ENCODE data around the gene BNC2. TPM values are rescaled to one million over a fixed set of nuclear protein-coding genes. Genes with fewer than 3 reads are reported as not detected.

The BNC2 gene
- total RNA-seq, 2 donors from 2014 or later: 1.0 to 5.5 TPM

DNA sequence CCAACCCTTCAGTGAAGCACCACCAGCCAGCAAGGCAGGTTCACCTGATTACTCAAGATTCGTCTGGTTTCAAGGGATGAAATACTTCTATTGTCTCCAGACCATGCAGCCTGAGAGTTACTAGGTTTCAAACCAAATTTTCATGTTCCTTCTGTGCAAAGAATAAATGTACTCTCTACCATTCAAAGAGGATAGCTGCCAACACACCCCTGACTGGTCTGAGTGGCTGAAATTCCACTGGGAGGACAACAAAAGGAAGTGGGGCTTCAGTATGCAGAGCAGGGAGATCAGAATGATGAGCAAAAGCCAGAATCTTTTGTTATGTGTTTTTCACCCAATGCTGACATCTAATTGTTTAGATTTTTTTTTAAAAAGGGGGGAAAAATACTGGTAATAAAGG, 356.3 kb downstream of the BNC2 start:
- ATAC-seq: no peak
- H3K4me3 Mint-ChIP-seq: no peak overlapping the region
- H3K36me3 Mint-ChIP-seq: no peaks in the 10 kb centered on the region
- no peak overlapping the region for H3K27ac Mint-ChIP-seq
- H3K4me1 Mint-ChIP-seq (ENCODE audit: low read depth in 2 of 2): no peaks in the 10 kb centered on the region
- H3K27me3 Mint-ChIP-seq: no peaks in the 10 kb centered on the region
- H3K9me3 Mint-ChIP-seq: no peaks in the 10 kb centered on the region
- DNase-seq (ENCODE audit: low spot score): no peak

DNA sequence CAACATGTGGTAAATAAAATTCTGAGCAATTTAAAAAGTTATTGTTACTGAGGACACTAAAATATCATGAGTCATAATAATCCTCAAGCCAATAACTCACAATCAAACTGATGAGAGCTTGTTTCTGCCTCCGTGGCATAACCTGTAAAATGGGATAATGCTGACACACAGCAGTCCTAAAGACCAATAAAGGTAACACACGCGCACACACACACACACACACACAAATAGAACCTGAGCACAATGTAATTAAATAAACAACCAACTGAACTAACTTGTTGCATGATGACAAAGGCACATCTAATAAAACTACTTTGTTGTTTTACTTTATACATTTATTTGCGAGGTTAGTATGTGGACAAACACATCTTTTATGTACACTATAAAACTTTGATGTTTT, 358.2 kb downstream of the BNC2 start:
- no peak for ATAC-seq
- no peaks in the 10 kb centered on the region for H3K27me3 Mint-ChIP-seq
- H3K4me3 Mint-ChIP-seq: no peak overlapping the region

DNA sequence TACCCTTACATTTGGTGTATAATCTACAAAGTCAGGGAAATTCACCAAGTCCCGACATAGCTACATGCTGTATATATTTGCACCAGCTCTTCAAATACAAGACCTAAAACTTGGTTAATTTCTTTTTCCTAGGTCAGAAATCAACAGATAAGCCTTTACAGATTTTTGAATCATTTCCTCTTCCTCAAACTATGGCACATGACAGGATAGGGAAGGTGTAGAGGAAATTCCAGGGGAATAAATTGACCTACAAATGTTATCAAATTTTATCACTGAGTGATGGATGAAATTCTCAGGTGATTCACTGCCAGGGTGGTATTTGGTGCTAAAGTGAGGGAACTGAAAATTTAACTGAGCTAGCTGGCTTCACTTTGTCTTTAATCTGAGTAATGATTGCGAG, 360.0 kb downstream of the BNC2 start:
- Mint-ChIP-seq H3K4me3 (no peak overlapping the region), H3K36me3 (no peaks in the 10 kb centered on the region), H3K27ac (no peak overlapping the region), H3K27me3 (no peaks in the 10 kb centered on the region), H3K4me1 (ENCODE audit: low read depth in 2 of 2) (no peaks in the 10 kb centered on the region), H3K9me3 (no peaks in the 10 kb centered on the region)
- ATAC-seq: no peak
- no peak for DNase-seq (ENCODE audit: low spot score)

More for the DNA sequence above, 358.2 kb downstream of the BNC2 start:
- Mint-ChIP-seq H3K4me1 (ENCODE audit: low read depth in 2 of 2) (no peaks in the 10 kb centered on the region), H3K9me3 (no peaks in the 10 kb centered on the region), H3K36me3 (no peaks in the 10 kb centered on the region), H3K27ac (no peak overlapping the region)
- DNase-seq (ENCODE audit: low spot score): no peak

DNA sequence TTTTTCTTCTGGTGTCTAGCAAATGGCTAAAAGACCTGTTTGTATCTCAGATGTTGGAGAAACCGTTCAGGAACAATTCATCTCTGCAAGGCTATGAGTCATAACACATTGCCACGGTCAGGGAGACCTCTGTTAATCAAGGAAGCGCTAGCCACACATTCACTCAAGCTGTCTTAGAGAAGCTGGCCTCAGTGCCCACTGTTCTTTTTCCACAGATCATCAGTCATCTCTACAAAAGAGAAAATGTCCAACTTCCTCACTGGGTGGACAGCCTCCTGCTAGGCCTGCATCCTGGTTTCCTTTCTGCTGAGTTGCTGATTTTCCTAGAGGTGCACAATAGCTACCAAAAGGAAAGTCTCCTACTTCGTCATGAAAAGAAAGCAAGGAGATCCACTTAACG, 360.5 kb downstream of the BNC2 start:
- Mint-ChIP-seq H3K4me3 (no peak overlapping the region), H3K27ac (no peak overlapping the region), H3K9me3 (no peaks in the 10 kb centered on the region), H3K36me3 (no peaks in the 10 kb centered on the region), H3K4me1 (ENCODE audit: low read depth in 2 of 2) (no peaks in the 10 kb centered on the region), H3K27me3 (no peaks in the 10 kb centered on the region)
- ATAC-seq (no peak), DNase-seq (ENCODE audit: low spot score) (no peak)

DNA sequence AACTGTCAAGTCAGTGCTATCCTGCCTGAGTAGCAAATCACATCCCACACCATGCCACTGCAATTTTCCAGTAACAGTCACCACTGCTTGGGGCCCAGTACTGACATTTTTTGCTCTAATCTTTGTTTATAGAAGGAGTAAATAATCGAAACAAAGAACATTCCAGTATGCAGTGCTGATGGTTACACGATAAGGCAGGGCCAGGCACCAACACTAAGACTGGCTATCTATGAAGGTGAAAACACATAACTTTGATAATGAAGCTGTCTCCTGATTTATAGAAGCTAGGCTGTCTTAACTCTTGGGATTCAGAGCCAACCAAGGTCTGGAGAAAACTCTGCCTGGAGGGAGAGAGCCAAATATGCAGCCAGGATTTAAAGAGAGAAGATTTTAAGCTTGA, 365.3 kb downstream of the BNC2 start:
- DNase-seq (ENCODE audit: low spot score) (no peak), ATAC-seq (no peak)
- Mint-ChIP-seq H3K27ac (no peak overlapping the region), H3K36me3 (no peaks in the 10 kb centered on the region), H3K9me3 (no peaks in the 10 kb centered on the region), H3K4me3 (no peak overlapping the region), H3K27me3 (no peaks in the 10 kb centered on the region), H3K4me1 (ENCODE audit: low read depth in 2 of 2) (peaks cover 0 to 2% of the 10 kb centered on the region in 2 donors)

DNA sequence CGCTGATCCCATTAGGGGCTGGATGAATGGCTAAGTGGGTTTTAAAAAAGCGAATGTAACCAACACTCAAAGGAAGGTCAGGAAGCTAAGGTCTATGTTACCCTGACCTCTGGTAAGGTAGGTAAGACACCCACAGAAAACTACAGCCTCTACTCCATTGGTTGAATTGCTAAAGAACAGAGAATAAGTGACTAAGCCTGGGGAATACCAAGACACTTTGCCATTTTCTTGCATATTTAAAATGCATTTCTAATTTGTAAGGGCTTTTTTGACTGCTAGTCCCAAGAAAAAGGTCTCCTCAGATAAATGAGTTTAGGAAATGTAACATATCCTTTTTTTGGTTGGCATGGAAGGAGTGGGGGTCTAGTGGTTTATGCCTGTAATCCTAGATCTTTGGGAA, 368.7 kb downstream of the BNC2 start:
- ATAC-seq (no peak), DNase-seq (ENCODE audit: low spot score) (no peak)
- Mint-ChIP-seq H3K27me3 (no peaks in the 10 kb centered on the region), H3K9me3 (peaks cover 3% of the 10 kb centered on the region), H3K36me3 (no peaks in the 10 kb centered on the region), H3K4me3 (no peak overlapping the region), H3K4me1 (ENCODE audit: low read depth in 2 of 2) (peaks cover 0 to 6% of the 10 kb centered on the region in 2 donors), H3K27ac (no peak overlapping the region)

DNA sequence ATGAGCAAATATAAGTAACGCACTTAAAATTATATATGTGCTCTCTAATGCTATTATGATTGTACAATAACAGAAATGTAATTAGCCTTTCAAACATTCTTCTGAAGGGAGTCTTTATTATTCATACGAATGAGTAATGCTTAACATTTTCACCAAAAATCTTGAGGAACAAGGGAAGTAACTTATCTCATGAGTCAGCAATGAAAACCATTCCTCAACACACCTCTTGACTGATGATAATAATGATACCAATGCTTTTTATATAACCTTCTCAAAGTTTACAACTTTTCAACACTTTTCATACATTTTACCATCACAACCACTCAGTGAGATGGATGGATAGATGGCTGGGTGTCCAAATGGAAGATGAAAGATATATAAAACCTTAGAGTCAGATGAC, 369.3 kb downstream of the BNC2 start:
- peaks cover 0 to 6% of the 10 kb centered on the region in 2 donors for H3K4me1 Mint-ChIP-seq (ENCODE audit: low read depth in 2 of 2)
- H3K36me3 Mint-ChIP-seq: no peaks in the 10 kb centered on the region
- no peaks in the 10 kb centered on the region for H3K27me3 Mint-ChIP-seq
- no peak overlapping the region for H3K27ac Mint-ChIP-seq
- no peak overlapping the region for H3K4me3 Mint-ChIP-seq
- ATAC-seq (no peak), DNase-seq (ENCODE audit: low spot score) (no peak)
- peaks cover 3% of the 10 kb centered on the region for H3K9me3 Mint-ChIP-seq

DNA sequence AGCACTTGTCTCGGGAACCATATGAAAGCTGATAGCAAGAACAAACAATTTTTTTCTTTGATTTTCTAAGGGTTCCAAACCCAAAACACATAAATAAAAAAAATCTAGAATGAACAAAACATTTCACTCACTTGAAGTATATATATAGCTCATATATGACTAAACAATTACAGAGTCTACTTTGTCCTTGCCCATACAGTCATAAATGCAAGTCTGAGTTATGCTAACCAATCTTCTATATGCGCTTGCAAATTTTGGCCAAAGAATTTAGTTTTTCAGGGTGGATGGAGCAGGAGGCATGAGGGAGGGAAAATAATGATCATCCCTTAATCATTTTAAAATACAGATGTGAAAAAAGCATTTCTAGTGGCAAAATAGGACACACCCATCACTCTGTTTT, 370.1 kb downstream of the BNC2 start:
- ATAC-seq: no peak
- no peak overlapping the region for H3K27ac Mint-ChIP-seq

DNA sequence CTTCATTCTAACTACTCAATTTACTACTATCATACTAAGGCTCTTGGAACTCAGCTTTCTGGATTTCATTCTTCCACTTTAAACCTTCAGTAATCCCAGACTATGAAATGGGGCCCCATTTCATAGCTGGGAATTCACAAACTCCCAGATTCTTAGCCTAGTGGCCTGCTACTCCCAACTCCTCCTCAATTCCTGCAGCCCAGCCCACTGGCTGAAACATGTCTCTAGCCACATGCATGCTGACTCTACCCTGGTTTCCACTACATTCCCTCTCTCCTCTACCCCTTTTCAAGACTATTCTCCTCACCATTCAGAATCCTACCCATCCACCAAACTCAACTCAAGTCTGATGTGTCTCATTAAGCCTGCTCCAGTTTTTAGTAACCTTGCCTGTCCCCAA, 370.6 kb downstream of the BNC2 start:
- Mint-ChIP-seq H3K9me3 (peaks cover 3% of the 10 kb centered on the region), H3K27me3 (no peaks in the 10 kb centered on the region), H3K4me3 (no peak overlapping the region), H3K4me1 (ENCODE audit: low read depth in 2 of 2) (peaks cover 0 to 6% of the 10 kb centered on the region in 2 donors), H3K27ac (no peak overlapping the region), H3K36me3 (no peaks in the 10 kb centered on the region)
- DNase-seq (ENCODE audit: low spot score) (no peak), ATAC-seq (no peak)

More for the DNA sequence above, 370.1 kb downstream of the BNC2 start:
- no peak overlapping the region for H3K4me3 Mint-ChIP-seq
- H3K36me3 Mint-ChIP-seq: no peaks in the 10 kb centered on the region
- peaks cover 0 to 6% of the 10 kb centered on the region in 2 donors for H3K4me1 Mint-ChIP-seq (ENCODE audit: low read depth in 2 of 2)
- DNase-seq (ENCODE audit: low spot score): no peak
- H3K9me3 Mint-ChIP-seq: peaks cover 3% of the 10 kb centered on the region
- H3K27me3 Mint-ChIP-seq: no peaks in the 10 kb centered on the region

DNA sequence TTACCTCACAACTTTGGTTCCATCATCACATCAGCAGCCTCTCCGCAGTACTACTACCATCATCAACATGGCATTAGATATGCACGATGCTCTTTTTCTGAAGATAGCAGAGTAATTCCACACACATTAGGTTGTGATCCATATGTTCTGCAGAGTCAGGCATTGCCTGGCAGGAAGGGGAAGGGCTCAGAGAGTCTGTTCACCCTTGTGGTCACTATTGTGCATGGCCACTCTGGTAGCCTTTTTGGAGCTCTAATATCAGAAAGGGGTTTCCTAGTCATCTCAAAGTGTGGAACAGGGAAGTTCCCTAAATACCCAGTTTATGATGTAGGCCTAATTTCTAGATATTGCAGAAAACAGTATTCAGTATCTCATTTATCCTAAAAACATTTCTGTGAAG, 373.6 kb downstream of the BNC2 start:
- peaks cover 3% of the 10 kb centered on the region for H3K9me3 Mint-ChIP-seq
- peaks cover 0 to 4% of the 10 kb centered on the region in 2 donors for H3K4me1 Mint-ChIP-seq (ENCODE audit: low read depth in 2 of 2)
- no peak for ATAC-seq
- no peaks in the 10 kb centered on the region for H3K27me3 Mint-ChIP-seq
- no peaks in the 10 kb centered on the region for H3K36me3 Mint-ChIP-seq
- no peak overlapping the region for H3K4me3 Mint-ChIP-seq
- no peak for DNase-seq (ENCODE audit: low spot score)
- H3K27ac Mint-ChIP-seq: no peak overlapping the region

DNA sequence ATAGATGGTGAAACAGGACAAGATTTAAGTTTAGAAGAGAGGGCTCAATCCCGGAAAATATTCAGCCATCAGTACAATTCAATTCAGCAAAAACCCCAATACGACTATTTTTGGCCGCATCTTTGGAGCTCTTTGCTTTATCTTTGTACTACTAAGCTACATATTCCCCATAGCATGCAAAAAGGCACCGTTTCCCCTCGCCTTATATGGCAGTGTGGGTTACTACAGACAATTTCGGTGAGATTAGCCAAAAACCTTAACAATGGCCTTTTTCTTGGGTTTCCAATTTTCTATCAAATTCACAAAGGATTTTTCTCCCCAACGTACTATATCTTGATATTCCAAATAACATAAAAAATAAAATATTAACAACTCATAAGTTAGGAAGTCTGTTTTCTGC, 382.6 kb downstream of the BNC2 start:
- Mint-ChIP-seq H3K4me1 (ENCODE audit: low read depth in 2 of 2) (peaks cover 0 to 8% of the 10 kb centered on the region in 2 donors), H3K9me3 (no peaks in the 10 kb centered on the region), H3K27me3 (no peaks in the 10 kb centered on the region), H3K4me3 (no peak overlapping the region), H3K36me3 (no peaks in the 10 kb centered on the region), H3K27ac (no peak overlapping the region)
- DNase-seq (ENCODE audit: low spot score): no peak
- no peak for ATAC-seq

DNA sequence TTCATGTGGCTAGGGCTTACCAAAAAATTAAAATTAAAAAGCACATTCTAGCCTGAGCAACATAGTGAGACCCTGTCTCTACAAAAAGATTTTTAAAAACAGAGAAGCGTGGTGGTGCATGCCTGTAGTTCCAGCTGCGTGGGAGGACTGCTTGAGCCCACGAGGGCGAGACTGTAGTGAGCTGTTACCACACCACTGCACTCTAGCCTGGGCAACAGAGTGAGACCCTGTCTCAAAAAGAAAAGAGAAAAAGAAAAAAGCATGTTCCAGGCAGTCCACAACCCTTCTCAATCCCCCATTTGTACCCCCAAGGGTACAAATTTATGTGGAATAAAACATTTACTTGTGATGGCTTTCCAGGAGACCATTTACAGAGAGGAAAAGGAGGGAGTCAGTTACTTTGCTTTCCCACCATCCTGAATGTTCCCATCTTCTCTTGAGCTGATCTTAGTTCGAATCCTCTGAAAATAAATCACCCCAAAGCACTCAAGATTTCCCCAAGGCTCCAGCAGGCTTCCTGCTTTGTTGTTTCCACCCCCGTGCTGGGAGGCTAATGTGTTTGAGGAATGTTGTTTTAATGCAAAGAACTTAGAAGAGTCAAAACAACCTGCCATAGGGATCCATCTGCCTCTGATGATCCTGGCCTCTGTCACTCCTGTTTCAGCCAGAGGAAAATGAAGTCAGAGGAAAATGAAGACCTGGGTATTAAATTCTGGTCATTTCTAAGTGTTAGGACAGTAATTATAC, 384.7 kb downstream of the BNC2 start:
- Mint-ChIP-seq H3K27ac (no peak overlapping the region), H3K36me3 (no peaks in the 10 kb centered on the region), H3K9me3 (no peaks in the 10 kb centered on the region), H3K4me3 (no peak overlapping the region), H3K27me3 (no peaks in the 10 kb centered on the region), H3K4me1 (ENCODE audit: low read depth in 2 of 2) (peaks cover 0 to 3% of the 10 kb centered on the region in 2 donors)
- DNase-seq (ENCODE audit: low spot score) (no peak), ATAC-seq (no peak)

DNA sequence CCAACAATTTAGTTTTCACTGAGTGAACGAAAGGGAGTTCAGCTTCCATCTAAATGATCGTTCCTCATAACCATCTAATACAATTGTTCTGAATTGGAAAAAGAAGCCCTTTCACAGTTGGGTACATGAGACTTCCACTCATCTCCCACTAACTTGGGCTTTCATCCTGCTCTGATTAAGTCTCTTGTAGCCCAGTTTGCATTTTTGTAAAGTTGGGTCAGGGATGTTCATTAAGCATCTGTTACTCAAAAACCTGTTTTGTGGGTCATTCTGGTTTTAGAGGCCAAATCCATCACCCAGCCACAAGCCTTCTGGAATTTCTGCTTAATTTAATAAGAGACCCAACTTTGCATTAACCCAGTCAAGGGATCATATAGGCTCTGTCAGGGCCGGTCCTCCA, 385.3 kb downstream of the BNC2 start:
- Mint-ChIP-seq H3K36me3 (no peaks in the 10 kb centered on the region), H3K27ac (no peak overlapping the region), H3K4me3 (no peak overlapping the region), H3K9me3 (no peaks in the 10 kb centered on the region), H3K27me3 (no peaks in the 10 kb centered on the region), H3K4me1 (ENCODE audit: low read depth in 2 of 2) (no peaks in the 10 kb centered on the region)
- ATAC-seq (no peak), DNase-seq (ENCODE audit: low spot score) (no peak)

DNA sequence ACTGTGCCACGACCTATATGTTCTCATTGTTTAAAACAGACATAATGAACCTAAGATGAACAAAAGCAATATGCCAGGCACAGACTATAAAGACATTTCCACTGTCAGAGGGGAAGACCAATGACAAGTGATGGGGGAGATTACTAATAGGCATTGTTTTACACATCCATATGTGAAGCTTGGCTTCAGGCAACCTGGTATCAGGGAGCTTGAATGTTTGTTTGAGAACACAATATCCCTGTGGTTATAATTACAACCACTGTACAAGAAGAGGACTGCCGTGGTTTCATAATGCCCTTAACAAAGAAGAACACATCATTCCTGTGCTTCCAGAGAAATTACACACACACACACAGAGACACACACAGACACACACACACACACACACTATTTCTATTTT, 385.7 kb downstream of the BNC2 start:
- ATAC-seq: no peak
- H3K27ac Mint-ChIP-seq: no peak overlapping the region
- DNase-seq (ENCODE audit: low spot score): no peak
- H3K4me3 Mint-ChIP-seq: no peak overlapping the region
- H3K4me1 Mint-ChIP-seq (ENCODE audit: low read depth in 2 of 2): no peaks in the 10 kb centered on the region
- no peaks in the 10 kb centered on the region for H3K27me3 Mint-ChIP-seq
- H3K36me3 Mint-ChIP-seq: no peaks in the 10 kb centered on the region
- H3K9me3 Mint-ChIP-seq: no peaks in the 10 kb centered on the region

DNA sequence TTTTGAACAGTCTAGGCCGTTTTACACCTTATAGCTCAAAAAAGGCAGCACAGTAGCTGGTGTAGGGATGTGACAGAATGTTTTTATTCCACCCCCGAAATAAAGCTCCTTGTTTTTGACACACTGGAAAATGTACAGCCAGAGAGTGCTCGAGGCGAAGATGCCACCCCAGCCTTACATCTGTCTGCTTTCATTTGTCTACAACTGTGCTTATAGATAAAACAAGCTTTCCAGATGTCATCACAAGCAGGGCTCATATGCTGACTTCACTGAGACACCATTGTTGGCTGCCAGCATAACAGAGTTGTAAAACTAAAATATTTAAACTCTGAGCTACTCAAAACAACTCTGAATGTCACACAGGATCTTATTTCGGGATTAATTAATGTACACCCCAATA, 386.3 kb downstream of the BNC2 start:
- H3K4me1 Mint-ChIP-seq (ENCODE audit: low read depth in 2 of 2): no peaks in the 10 kb centered on the region
- H3K9me3 Mint-ChIP-seq: no peaks in the 10 kb centered on the region
- H3K36me3 Mint-ChIP-seq: no peaks in the 10 kb centered on the region
- H3K27me3 Mint-ChIP-seq: no peaks in the 10 kb centered on the region
- no peak for DNase-seq (ENCODE audit: low spot score)
- H3K27ac Mint-ChIP-seq: no peak overlapping the region
- ATAC-seq: no peak
- H3K4me3 Mint-ChIP-seq: no peak overlapping the region

Measured in natural killer cell treated with Interleukin-12 subunit alpha and Interleukin-12 subunit beta and Interleukin-15 and Interleukin-18, amount 100 ng/mL, for 72 hours (primary cell).